IMR-90 (cell line): ENCODE data around the gene MCM8. TPM values are rescaled to one million over a fixed set of nuclear protein-coding genes. Genes with fewer than 3 reads are reported as not detected.

Experiments used
- ATAC-seq: fragments of 200-7000 bp; cut with Tn5 transposase; 2 replicates; pipeline ENCODE4 v1.9.1; 2020; ENCODE audit warnings: low read depth, mild to moderate bottlenecking, moderate library complexity
- BruUV-seq: library from RNA; stranded (reverse); fragments of 400-500 nt; replicated peaks from 2 replicates; lab custom pipeline; 2021; lab: Mats Ljungman, UMichigan
- CTCF ChIA-PET: fragments of 300-600 bp; formaldehyde crosslinking; extraction: SDS; loops from one replicate; lab custom pipeline; 2021; ENCODE audit warnings: antibody characterized with exemption; lab: Yijun Ruan, JAX
- POLR2A ChIA-PET: fragments of 300-600 bp; sonication (Branson Sonifier 250); formaldehyde crosslinking; loops from one replicate; lab custom pipeline; 2022; ENCODE audit warnings: antibody characterized with exemption; ENCODE audit not compliant: unreplicated experiment; lab: Charles Lee
- DNase-seq: peaks from one replicate; pipeline ENCODE4 v3.0.0; 2013
- H2AFZ ChIP-seq: replicated peaks from 2 replicates; pipeline ENCODE3; 2013; ENCODE audit warnings: low read length, mild to moderate bottlenecking; ENCODE audit not compliant: poor library complexity
- H2AK5ac ChIP-seq: 2 replicates; pipeline ENCODE4 v1.6.1; 2013; ENCODE audit warnings: low read depth, low read length, inconsistent platforms
- H2AK9ac ChIP-seq: replicated peaks from 2 replicates; pipeline ENCODE3; 2013; ENCODE audit warnings: mild to moderate bottlenecking, low read depth, low read length, moderate library complexity; ENCODE audit not compliant: poor library complexity
- H2BK120ac ChIP-seq: 2 replicates; pipeline ENCODE4 v1.6.1; 2013; ENCODE audit warnings: low read depth, low read length, inconsistent platforms
- H2BK15ac ChIP-seq: 3 replicates; pipeline ENCODE4 v1.6.1; 2013; ENCODE audit warnings: low read depth, low read length, inconsistent platforms
- H2BK20ac ChIP-seq: 2 replicates; pipeline ENCODE4 v1.6.1; 2013; ENCODE audit warnings: low read depth, mild to moderate bottlenecking, inconsistent platforms, low read length, moderate library complexity
- H2BK5ac ChIP-seq: 2 replicates; pipeline ENCODE4 v1.6.1; 2013; ENCODE audit warnings: mild to moderate bottlenecking, low read depth, low read length, inconsistent platforms; ENCODE audit not compliant: poor library complexity, severe bottlenecking
- H3K14ac ChIP-seq: replicated peaks from 2 replicates; pipeline ENCODE4 v1.6.1; 2013; ENCODE audit warnings: low read depth, low read length, inconsistent platforms
- H3K18ac ChIP-seq: 2 replicates; pipeline ENCODE4 v1.6.1; 2013; ENCODE audit warnings: low read depth, low read length, control low read depth
- H3K23ac ChIP-seq: 2 replicates; pipeline ENCODE4 v1.6.1; 2013; ENCODE audit warnings: low read depth, low read length, inconsistent platforms
- H3K27ac ChIP-seq: 2 replicates; pipeline ENCODE4 v1.5.1; 2013; ENCODE audit warnings: mild to moderate bottlenecking, control low read depth, low read length; ENCODE audit not compliant: insufficient read depth
- H3K27me3 ChIP-seq: 2 replicates; pipeline ENCODE4 v1.6.1; 2013; ENCODE audit warnings: low read length; ENCODE audit not compliant: control insufficient read depth, insufficient read depth
- H3K36me3 ChIP-seq: 2 replicates; pipeline ENCODE4 v1.6.1; 2013; ENCODE audit warnings: low read length, mixed read lengths; ENCODE audit not compliant: control insufficient read depth, insufficient read depth
- H3K4ac ChIP-seq: 2 replicates; pipeline ENCODE4 v1.6.1; 2013; ENCODE audit warnings: low read depth, low read length, inconsistent platforms
- H3K4me1 ChIP-seq: 2 replicates; pipeline ENCODE4 v1.6.1; 2013; ENCODE audit warnings: low read length, mixed read lengths; ENCODE audit not compliant: control insufficient read depth, insufficient read depth
- H3K4me2 ChIP-seq: 2 replicates; pipeline ENCODE4 v1.6.1; 2013; ENCODE audit warnings: low read depth, mild to moderate bottlenecking, control low read depth, low read length, moderate library complexity
- H3K4me3 ChIP-seq: 2 replicates; pipeline ENCODE4 v1.5.1; 2013; ENCODE audit warnings: low read depth, mild to moderate bottlenecking, control low read depth, low read length, moderate library complexity; ENCODE audit not compliant: insufficient read depth
- H3K56ac ChIP-seq: 2 replicates; pipeline ENCODE4 v1.6.1; 2013; ENCODE audit warnings: low read length, inconsistent platforms; ENCODE audit not compliant: insufficient read depth; ENCODE audit errors: extremely low read depth
- H3K79me1 ChIP-seq, 2 experiments: 2 replicates each; pipeline ENCODE4 v1.6.1; 2013; ENCODE audit warnings: low read length in 2 of 2, inconsistent platforms in 1 of 2, low read depth in 1 of 2
- H3K9ac ChIP-seq: 2 replicates; pipeline ENCODE4 v1.6.1; 2013; ENCODE audit warnings: low read depth, low read length, control low read depth
- H3K9me1 ChIP-seq: 2 replicates; pipeline ENCODE4 v1.6.1; 2013; ENCODE audit warnings: low read length, inconsistent platforms; ENCODE audit not compliant: insufficient read depth
- H3K9me3 ChIP-seq: 2 replicates; pipeline ENCODE4 v1.6.1; 2013; ENCODE audit warnings: low read length; ENCODE audit not compliant: control insufficient read depth, insufficient read depth
- H4K20me1 ChIP-seq: 2 replicates; pipeline ENCODE4 v1.6.1; 2013; ENCODE audit warnings: low read length, inconsistent platforms; ENCODE audit not compliant: insufficient read depth
- H4K5ac ChIP-seq: 2 replicates; pipeline ENCODE4 v1.6.1; 2013; ENCODE audit warnings: mild to moderate bottlenecking, low read depth, low read length, control low read depth
- H4K8ac ChIP-seq, 2 experiments: 2 replicates each; pipeline ENCODE4 v1.6.1; 2013; ENCODE audit warnings: low read depth in 2 of 2, low read length in 2 of 2, control low read depth in 1 of 2, inconsistent platforms in 1 of 2
- H4K91ac ChIP-seq: 2 replicates; pipeline ENCODE4 v1.6.1; 2013; ENCODE audit warnings: low read depth, low read length, inconsistent platforms; ENCODE audit not compliant: insufficient read depth
- BHLHE40 ChIP-seq: fragments of 150-350 bp; IDR thresholded peaks from 2 replicates; pipeline ENCODE4 v1.6.1; 2016; ENCODE audit warnings: mild to moderate bottlenecking, low read depth, low read length
- CEBPB ChIP-seq: IDR thresholded peaks from 2 replicates; pipeline ENCODE4 v1.6.1; 2012; ENCODE audit warnings: low read depth, low read length, improper control_type of control experiment
- CHD1 ChIP-seq: IDR thresholded peaks from 2 replicates; pipeline ENCODE4 v1.6.1; 2012; ENCODE audit warnings: low read depth, low read length, improper control_type of control experiment
- CTCF ChIP-seq: conservative IDR thresholded peaks from 2 replicates; pipeline ENCODE4 v1.5.1; 2012; ENCODE audit warnings: mild to moderate bottlenecking, low read depth, low read length, improper control_type of control experiment
- ELK1 ChIP-seq: fragments of 150-350 bp; IDR thresholded peaks from 2 replicates; pipeline ENCODE4 v1.6.1; 2016; ENCODE audit warnings: low read depth, mild to moderate bottlenecking, low read length, moderate library complexity, borderline replicate concordance
- FOS ChIP-seq: fragments of 150-350 bp; IDR thresholded peaks from 2 replicates; pipeline ENCODE4 v1.6.1; 2016; ENCODE audit warnings: low read depth, low read length
- MAFK ChIP-seq: IDR thresholded peaks from 2 replicates; pipeline ENCODE4 v1.6.1; 2012; ENCODE audit warnings: low read depth, low read length, improper control_type of control experiment
- MAZ ChIP-seq: IDR thresholded peaks from 2 replicates; pipeline ENCODE4 v1.6.1; 2012; ENCODE audit warnings: low read depth, mild to moderate bottlenecking, low read length, improper control_type of control experiment, moderate library complexity, borderline replicate concordance
- MXI1 ChIP-seq: IDR thresholded peaks from 2 replicates; pipeline ENCODE4 v1.6.1; 2012; ENCODE audit warnings: low read depth, mild to moderate bottlenecking, low read length, moderate library complexity, borderline replicate concordance
- NFE2L2 ChIP-seq: fragments of 150-350 bp; IDR thresholded peaks from 2 replicates; pipeline ENCODE4 v1.6.1; 2016; ENCODE audit warnings: low read depth, mild to moderate bottlenecking, low read length
- POLR2A ChIP-seq: IDR thresholded peaks from 2 replicates; pipeline ENCODE4 v1.6.1; 2012; ENCODE audit warnings: mild to moderate bottlenecking, low read depth, low read length
- RAD21 ChIP-seq: IDR thresholded peaks from 2 replicates; pipeline ENCODE4 v1.6.1; 2012; ENCODE audit warnings: low read length, improper control_type of control experiment
- RCOR1 ChIP-seq: IDR thresholded peaks from 2 replicates; pipeline ENCODE4 v1.6.1; 2012; ENCODE audit warnings: mild to moderate bottlenecking, low read length, improper control_type of control experiment; ENCODE audit not compliant: insufficient replicate concordance
- RFX5 ChIP-seq: IDR thresholded peaks from 2 replicates; pipeline ENCODE4 v1.8.0; 2012; ENCODE audit warnings: low read depth, mild to moderate bottlenecking, low read length, moderate library complexity
- SMC3 ChIP-seq: fragments of 150-350 bp; IDR thresholded peaks from 2 replicates; pipeline ENCODE4 v1.6.1; 2016; ENCODE audit warnings: low read depth, mild to moderate bottlenecking, antibody characterized with exemption, low read length, moderate library complexity
- USF2 ChIP-seq: fragments of 150-350 bp; IDR thresholded peaks from 2 replicates; pipeline ENCODE4 v1.6.1; 2017; ENCODE audit warnings: mild to moderate bottlenecking, antibody characterized with exemption, low read length, low read depth
- WGBS, 2 experiments: methylation state at CpG; one replicate each; pipeline versions ENCODE4 v1.1.5 to v1.1.7; 2013; ENCODE audit warnings: missing lambda C conversion rate in 2 of 2; ENCODE audit not compliant: insufficient read length in 1 of 2; ENCODE audit errors: extremely low coverage in 2 of 2; 5-methylcytosine and 5-hydroxymethylcytosine counted together
- dilution Hi-C: fragments of 300-500 bp; cut with HindIII; formaldehyde crosslinking; loops from one replicate; pipeline ENCODE4 v1.14.3; 2018; ENCODE audit warnings: low sequenced_read_pairs; ENCODE audit not compliant: unreplicated experiment
- in situ Hi-C: fragments of 300-500 bp; cut with MboI; formaldehyde crosslinking; loops from 3 replicates; pipeline ENCODE4 v1.14.3; 2019; ENCODE audit warnings: low sequenced_read_pairs, inconsistent platforms, mixed read lengths
- intact Hi-C: fragments of 100-400 bp; cut with micrococcal nuclease; formaldehyde crosslinking; loops from 2 replicates; pipeline ENCODE4 v1.10.0; 2022
- polyA plus RNA-seq, 3 experiments: library from polyadenylated mRNA; depleted of rRNA; stranded (reverse); fragments of >200 nt; gene quantifications; 2 replicates each; pipeline ENCODE4 v1.2.3, GENCODE V29; 2012; ENCODE audit warnings: low replicate concordance in 1 of 3
- total RNA-seq: library from RNA; depleted of rRNA; stranded (reverse); fragments of >200 nt; gene quantifications from 2 replicates; pipeline ENCODE4 v1.2.3, GENCODE V29; 2012

The MCM8 gene
- total and polyA plus RNA-seq, 2 of the 4 experiments (the other 2 are of a cell fraction), result 4.2 to 11.5 TPM

- BruUV-seq, result no TSS peak
- Histone ChIP-seq H4K8ac (no peak overlapping the region), H3K4ac (no peak overlapping the region), H4K20me1 (no peaks in the 10 kb centered on the region), H2AFZ (no peak overlapping the region), H3K4me3 (no peak overlapping the region), H3K14ac (no peak overlapping the region), H3K4me1 (peaks cover 2% of the 10 kb centered on the region; the same call in 1 of the 2 replicates), H2AK5ac (no peak overlapping the region), H4K5ac (no peak overlapping the region), H3K56ac (no peak overlapping the region), H2BK120ac (no peak overlapping the region), H3K9me1 (0 out of 2 replicates have a peak, but pooled peaks cover 4% of the 10 kb centered on the region), H3K18ac (no peak overlapping the region), H4K91ac (no peak overlapping the region), H3K27me3 (peaks cover 16% of the 10 kb centered on the region), H3K9ac (no peak overlapping the region), H2BK20ac (no peak overlapping the region), H2AK9ac (no peak overlapping the region), H3K9me3 (no peaks in the 10 kb centered on the region), H2BK15ac (no peak overlapping the region), H3K4me2 (no peak overlapping the region), H3K79me1 (no peaks in the 10 kb centered on the region), H2BK5ac (no peak overlapping the region), H3K27ac (no peak overlapping the region), H3K36me3 (no peaks in the 10 kb centered on the region), H3K23ac (no peak overlapping the region)
- dilution Hi-C loops (no loop called here), intact Hi-C loops (no loop called here), in situ Hi-C loops (no loop called here)
- ATAC-seq, result no peak
- ChIA-PET POLR2A (no interaction called here), CTCF (no interaction called here)
- 40% methylated on average over 1 of the region's 1 CpG; no CpG with 5 or more reads in 1 of the 2 experiments for whole genome bisulfite sequencing, 2 experiments
- TF ChIP-seq NFE2L2 (no peak), USF2 (no peak), MAFK (no peak), CEBPB (no peak), RAD21 (no peak), BHLHE40 (no peak), FOS (no peak), RFX5 (no peak), MAZ (no peak), CTCF (no peak), RCOR1 (no peak), CHD1 (no peak), SMC3 (no peak), ELK1 (no peak), POLR2A (no peak), MXI1 (no peak)
- no peak for DNase-seq
Measured at GRCh38 chr20:5920581-5920980, 29.9 kb upstream of the MCM8 start.
